Muscle layer of duodenum (tissue), 2 donors: ENCODE results near the gene ZBTB25.

ENCODE experiments used
- H3K27ac ChIP-seq: one replicate; pipeline ENCODE4 v1.7.0; 2013; ENCODE audit warnings: mild to moderate bottlenecking, low read length
- H3K27me3 ChIP-seq: one replicate; pipeline ENCODE4 v1.7.0; 2013; ENCODE audit warnings: low read depth, mild to moderate bottlenecking, control low read depth, low read length
- H3K36me3 ChIP-seq, 2 donors: one replicate each; pipeline ENCODE4 v1.7.0; 2013; ENCODE audit warnings: low read length in 2 of 2, control low read depth in 1 of 2, mild to moderate bottlenecking in 1 of 2; ENCODE audit not compliant: insufficient read depth in 2 of 2, control insufficient read depth in 1 of 2
- H3K4me1 ChIP-seq, 2 donors: one replicate each; pipeline ENCODE4 v1.7.0; 2013; ENCODE audit warnings: low read length in 2 of 2, mild to moderate bottlenecking in 2 of 2, control low read depth in 1 of 2, moderate library complexity in 1 of 2; ENCODE audit not compliant: insufficient read depth in 2 of 2, control insufficient read depth in 1 of 2
- H3K4me3 ChIP-seq, 2 donors: one replicate each; pipeline ENCODE4 v1.7.0; 2013; ENCODE audit warnings: low read length in 2 of 2, low read depth in 1 of 2, mild to moderate bottlenecking in 1 of 2
- H3K9me3 ChIP-seq, 2 donors: one replicate each; pipeline ENCODE4 v1.7.0; 2013; ENCODE audit warnings: low read length in 2 of 2, control low read depth in 1 of 2, mild to moderate bottlenecking in 1 of 2; ENCODE audit not compliant: control insufficient read depth in 1 of 2
- donor health status: healthy.

The ZBTB25 gene

GRCh38 chr14:64422005-64422404 is 81.6 kb downstream of the ZBTB25 start:
- no peaks in the 10 kb centered on the region for H3K4me1 ChIP-seq
- no peaks in the 10 kb centered on the region for H3K27me3 ChIP-seq
- H3K9me3 ChIP-seq: no peaks in the 10 kb centered on the region
- H3K27ac ChIP-seq: no peak overlapping the region
- peaks cover 29 to 66% of the 10 kb centered on the region in 2 donors for H3K36me3 ChIP-seq
- no peak overlapping the region for H3K4me3 ChIP-seq

- H3K27me3 ChIP-seq: no peaks in the 10 kb centered on the region
- H3K36me3 ChIP-seq: peaks cover 37 to 57% of the 10 kb centered on the region in 2 donors
- H3K4me3 ChIP-seq: no peak overlapping the region
- H3K9me3 ChIP-seq: no peaks in the 10 kb centered on the region
- H3K27ac ChIP-seq: no peak overlapping the region
- H3K4me1 ChIP-seq: no peaks in the 10 kb centered on the region
These were observed 82.5 kb downstream of the ZBTB25 start for GRCh38 chr14:64421166-64421565.

- Histone ChIP-seq H3K27me3 (no peaks in the 10 kb centered on the region), H3K4me1 (no peaks in the 10 kb centered on the region), H3K36me3 (peaks cover 40 to 44% of the 10 kb centered on the region in 2 donors), H3K9me3 (no peaks in the 10 kb centered on the region), H3K27ac (no peak overlapping the region), H3K4me3 (no peak overlapping the region)
These were observed 84.6 kb downstream of the ZBTB25 start for GRCh38 chr14:64419003-64419402.

DNA sequence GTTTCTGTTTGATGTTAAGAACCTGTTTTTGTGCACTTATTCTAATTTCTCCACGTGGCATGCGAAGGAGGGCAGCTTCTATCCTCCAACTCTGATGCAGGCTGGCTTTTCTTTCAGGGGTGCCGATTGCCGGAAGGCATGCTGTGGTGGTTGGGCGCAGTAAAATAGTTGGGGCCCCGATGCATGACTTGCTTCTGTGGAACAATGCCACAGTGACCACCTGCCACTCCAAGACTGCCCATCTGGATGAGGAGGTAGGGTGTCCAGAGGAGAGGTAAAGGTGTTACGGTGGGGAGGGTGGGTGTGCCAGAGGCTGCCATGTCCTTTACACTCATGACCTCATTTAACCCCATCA is 85.9 kb downstream of the ZBTB25 start:
- Histone ChIP-seq H3K27ac (no peak overlapping the region), H3K4me1 (no peaks in the 10 kb centered on the region), H3K9me3 (no peaks in the 10 kb centered on the region), H3K27me3 (no peaks in the 10 kb centered on the region), H3K36me3 (peaks cover 45 to 47% of the 10 kb centered on the region in 2 donors), H3K4me3 (no peak overlapping the region)

DNA sequence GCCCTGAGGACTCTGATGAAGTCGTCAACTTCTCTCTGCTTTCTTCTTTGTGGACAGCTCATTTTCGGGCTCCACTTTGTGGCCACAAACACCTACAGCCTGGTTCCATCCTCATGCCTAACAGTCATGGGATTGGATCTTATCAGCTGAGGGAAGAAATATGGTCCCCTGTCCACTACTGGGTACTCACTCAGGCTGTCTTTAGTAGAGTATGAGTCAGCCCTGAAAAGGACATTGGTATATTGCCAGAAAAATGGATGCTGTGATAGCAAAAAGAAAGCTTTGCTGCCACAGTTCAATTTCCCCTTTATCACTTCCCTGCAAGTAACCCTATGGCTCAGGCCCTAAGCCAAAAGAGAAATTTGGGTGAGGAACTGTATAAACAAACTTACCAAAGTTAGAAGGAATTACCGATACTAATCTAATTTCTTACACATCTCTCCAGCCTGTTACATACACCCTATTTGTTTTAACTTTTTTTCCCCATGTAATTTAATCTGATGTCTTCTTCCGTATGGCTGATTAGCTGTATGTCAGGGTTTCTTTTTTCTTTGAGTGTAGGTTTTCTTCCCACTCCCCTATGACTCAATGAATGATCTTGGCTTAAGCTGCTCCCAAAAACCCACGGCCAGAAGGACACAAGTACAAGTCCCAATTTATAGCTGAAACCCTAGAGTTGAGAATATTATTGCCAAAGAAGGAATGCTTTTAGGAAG is 86.4 kb downstream of the ZBTB25 start:
- Histone ChIP-seq H3K9me3 (no peaks in the 10 kb centered on the region), H3K4me1 (no peaks in the 10 kb centered on the region), H3K27ac (no peak overlapping the region), H3K4me3 (no peak overlapping the region), H3K36me3 (peaks cover 45 to 48% of the 10 kb centered on the region in 2 donors), H3K27me3 (no peaks in the 10 kb centered on the region)

DNA sequence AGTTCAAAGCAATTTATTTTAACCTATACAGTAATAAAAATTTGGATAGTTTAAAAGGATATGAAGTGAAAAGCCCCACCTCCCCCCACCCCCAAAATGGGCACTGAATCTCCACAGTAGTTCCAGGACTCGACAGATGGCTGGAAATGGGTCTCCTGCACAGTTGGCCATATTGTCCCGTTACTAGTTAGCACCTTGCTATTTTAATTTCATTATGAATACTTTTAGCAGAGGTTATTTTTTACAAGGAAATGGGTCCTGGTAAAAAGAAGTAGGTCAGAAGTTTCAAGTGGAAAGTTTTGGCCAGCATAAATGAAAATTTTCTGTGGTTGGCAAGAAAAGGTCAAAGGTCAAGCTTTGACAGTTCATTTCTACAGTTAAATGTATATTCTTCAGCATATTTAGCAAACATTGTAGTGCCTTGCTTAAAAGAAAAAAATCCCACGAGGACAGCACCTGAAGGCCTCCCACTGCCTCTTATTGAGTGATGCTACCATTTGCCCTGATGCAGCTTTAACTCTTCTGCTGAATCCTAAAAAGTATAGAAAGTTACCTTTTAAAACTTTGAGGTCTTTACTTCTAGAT is 87.2 kb downstream of the ZBTB25 start:
- Histone ChIP-seq H3K27ac (no peak overlapping the region), H3K27me3 (no peaks in the 10 kb centered on the region), H3K36me3 (peaks cover 41 to 45% of the 10 kb centered on the region in 2 donors), H3K9me3 (no peaks in the 10 kb centered on the region), H3K4me1 (no peaks in the 10 kb centered on the region), H3K4me3 (no peak overlapping the region)

DNA sequence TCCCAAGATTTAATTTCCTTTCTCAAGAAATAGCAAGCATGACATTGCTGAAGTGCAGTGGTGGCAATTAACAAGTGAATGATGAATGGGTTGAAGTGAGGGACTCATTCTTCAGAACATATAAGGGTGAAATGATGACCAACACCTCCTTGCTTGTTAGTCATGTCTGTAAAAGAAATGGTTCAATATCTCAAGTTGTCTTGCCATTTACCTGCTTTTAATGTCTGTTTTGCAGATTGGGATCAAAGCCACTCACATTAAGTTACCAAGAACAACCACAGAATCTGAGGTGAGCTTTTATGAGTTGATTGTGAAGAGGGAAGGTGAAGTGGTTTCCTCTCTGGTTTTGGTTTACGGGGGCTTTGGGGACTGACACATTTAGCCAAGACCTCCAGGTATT is 91.4 kb downstream of the ZBTB25 start:
- Histone ChIP-seq H3K27ac (no peak overlapping the region), H3K4me3 (no peak overlapping the region), H3K4me1 (no peaks in the 10 kb centered on the region), H3K27me3 (no peaks in the 10 kb centered on the region), H3K9me3 (no peaks in the 10 kb centered on the region), H3K36me3 (peaks cover 14 to 22% of the 10 kb centered on the region in 2 donors)

DNA sequence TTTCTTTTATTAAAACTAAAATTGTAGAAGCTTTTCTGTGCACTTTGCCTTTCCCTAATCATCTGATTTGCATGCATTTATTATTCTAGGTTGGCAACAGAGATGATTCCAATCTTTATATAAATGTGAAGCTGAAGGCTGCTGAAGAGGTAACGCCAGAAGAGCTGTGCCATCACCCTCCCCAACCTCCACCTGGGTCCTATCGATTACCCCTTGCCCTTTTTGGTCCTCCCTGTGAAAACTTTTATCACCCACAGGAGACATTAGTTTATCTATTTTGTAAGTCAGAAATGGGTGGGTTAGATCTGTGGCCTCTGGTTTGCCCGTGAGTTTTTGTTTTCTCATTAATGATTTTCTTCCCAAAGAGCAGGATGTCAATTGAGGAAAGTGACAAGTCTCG is 92.6 kb downstream of the ZBTB25 start:
- Histone ChIP-seq H3K36me3 (peaks cover 10 to 13% of the 10 kb centered on the region in 2 donors), H3K27me3 (no peaks in the 10 kb centered on the region), H3K4me3 (no peak overlapping the region), H3K27ac (no peak overlapping the region), H3K4me1 (no peaks in the 10 kb centered on the region), H3K9me3 (no peaks in the 10 kb centered on the region)

DNA sequence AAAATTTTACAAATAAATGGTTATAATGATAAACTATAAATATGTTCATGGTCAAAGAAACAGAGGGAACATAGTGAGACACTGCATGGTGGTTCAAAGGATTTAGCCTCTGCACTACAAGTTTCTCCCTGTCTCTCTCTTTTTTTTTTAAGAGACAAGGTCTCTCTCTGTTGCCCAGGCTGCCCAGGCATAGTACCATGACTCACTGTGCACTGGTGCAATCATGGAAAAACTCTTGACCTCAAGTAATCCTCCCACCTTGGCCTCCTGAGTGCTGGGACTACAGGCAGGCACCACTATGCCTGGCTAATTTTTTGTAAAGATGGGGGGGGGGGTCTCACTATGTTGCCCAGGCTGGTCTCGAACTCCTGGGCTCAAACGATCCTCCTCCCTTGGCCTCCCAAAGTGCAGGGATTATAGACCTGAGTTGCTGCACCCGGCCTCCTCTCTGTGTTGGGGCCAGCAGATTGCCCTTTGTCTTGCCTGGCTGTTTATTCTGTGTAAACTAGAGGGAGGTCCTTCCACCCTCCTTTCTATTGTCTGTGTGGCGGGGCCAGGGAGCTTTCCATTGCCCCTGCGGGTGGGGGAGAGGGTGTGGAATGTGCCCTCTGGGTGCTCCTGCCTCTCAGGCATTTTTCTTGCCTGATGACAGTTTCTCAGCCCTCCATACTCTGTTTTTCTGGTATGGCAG is 93.4 kb downstream of the ZBTB25 start:
- Histone ChIP-seq H3K4me1 (no peaks in the 10 kb centered on the region), H3K4me3 (no peak overlapping the region), H3K36me3 (peaks cover 5 to 10% of the 10 kb centered on the region in 2 donors), H3K9me3 (no peaks in the 10 kb centered on the region), H3K27ac (no peak overlapping the region), H3K27me3 (no peaks in the 10 kb centered on the region)

- H3K4me3 ChIP-seq: no peak overlapping the region
- H3K36me3 ChIP-seq: peaks cover 7 to 12% of the 10 kb centered on the region in 2 donors
- H3K27ac ChIP-seq: no peak overlapping the region
- no peaks in the 10 kb centered on the region for H3K4me1 ChIP-seq
- H3K27me3 ChIP-seq: no peaks in the 10 kb centered on the region
- H3K9me3 ChIP-seq: no peaks in the 10 kb centered on the region
These were observed 94.3 kb downstream of the ZBTB25 start for GRCh38 chr14:64409126-64409920.

DNA sequence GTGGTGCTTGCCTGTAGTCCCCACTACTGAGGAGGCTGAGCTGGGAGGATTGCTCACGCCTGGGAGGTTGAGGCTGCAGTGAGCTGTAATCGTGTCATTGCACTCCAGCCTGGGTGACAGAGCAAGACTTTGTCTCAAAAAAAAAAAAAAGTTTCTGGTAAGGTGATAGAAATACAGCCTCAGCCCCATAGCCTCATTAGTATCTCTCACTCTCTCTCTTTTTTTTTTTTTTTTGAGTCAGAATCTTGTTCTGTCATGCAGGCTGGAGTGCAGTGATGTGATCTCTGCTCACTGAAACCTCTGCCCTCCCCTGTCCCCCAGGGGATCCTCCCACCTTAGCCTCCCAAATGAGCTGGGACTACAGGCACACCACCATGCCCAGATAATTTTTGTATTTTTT is 96.3 kb downstream of the ZBTB25 start:
- Histone ChIP-seq H3K4me1 (no peaks in the 10 kb centered on the region), H3K36me3 (peaks cover 6 to 9% of the 10 kb centered on the region in 2 donors), H3K9me3 (no peaks in the 10 kb centered on the region), H3K4me3 (no peak overlapping the region), H3K27me3 (no peaks in the 10 kb centered on the region), H3K27ac (no peak overlapping the region)
